LNCaP clone FGC (cell line): ENCODE results near the gene RSL1D1.

Experiments
- DNase-seq: peaks from one replicate; pipeline ENCODE4 v3.0.0-alpha.2; 2011; ENCODE audit warnings: low read depth
- H3K4me3 ChIP-seq: 2 replicates; pipeline ENCODE4 v1.5.1; 2011; ENCODE audit warnings: mild to moderate bottlenecking, low read depth, low read length, control low read depth
- TF ChIP-seq, protein P1 (sequence below): IDR thresholded peaks from 2 replicates; pipeline ENCODE4 v1.5.1; 2012; ENCODE audit warnings: mild to moderate bottlenecking; ENCODE audit not compliant: control insufficient read depth, insufficient read depth; ENCODE audit errors: extremely low read depth

RSL1D1 gene

GRCh38 chr16:11784038-11784369 lies 67.3 kb downstream of the RSL1D1 start:
- H3K4me3 ChIP-seq, result no peak overlapping the region
- no peak for DNase-seq

More at GRCh38 chr16:11784038-11784369, 67.3 kb downstream of the RSL1D1 start:
- TF ChIP-seq, protein P1, sequence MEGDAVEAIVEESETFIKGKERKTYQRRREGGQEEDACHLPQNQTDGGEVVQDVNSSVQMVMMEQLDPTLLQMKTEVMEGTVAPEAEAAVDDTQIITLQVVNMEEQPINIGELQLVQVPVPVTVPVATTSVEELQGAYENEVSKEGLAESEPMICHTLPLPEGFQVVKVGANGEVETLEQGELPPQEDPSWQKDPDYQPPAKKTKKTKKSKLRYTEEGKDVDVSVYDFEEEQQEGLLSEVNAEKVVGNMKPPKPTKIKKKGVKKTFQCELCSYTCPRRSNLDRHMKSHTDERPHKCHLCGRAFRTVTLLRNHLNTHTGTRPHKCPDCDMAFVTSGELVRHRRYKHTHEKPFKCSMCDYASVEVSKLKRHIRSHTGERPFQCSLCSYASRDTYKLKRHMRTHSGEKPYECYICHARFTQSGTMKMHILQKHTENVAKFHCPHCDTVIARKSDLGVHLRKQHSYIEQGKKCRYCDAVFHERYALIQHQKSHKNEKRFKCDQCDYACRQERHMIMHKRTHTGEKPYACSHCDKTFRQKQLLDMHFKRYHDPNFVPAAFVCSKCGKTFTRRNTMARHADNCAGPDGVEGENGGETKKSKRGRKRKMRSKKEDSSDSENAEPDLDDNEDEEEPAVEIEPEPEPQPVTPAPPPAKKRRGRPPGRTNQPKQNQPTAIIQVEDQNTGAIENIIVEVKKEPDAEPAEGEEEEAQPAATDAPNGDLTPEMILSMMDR, result no peak
